ENCODE measurements around the gene SERPINA4. TPM values are rescaled to one million over a fixed set of nuclear protein-coding genes. Genes with fewer than 3 reads are reported as not detected.

Gene SERPINA4, protein sequence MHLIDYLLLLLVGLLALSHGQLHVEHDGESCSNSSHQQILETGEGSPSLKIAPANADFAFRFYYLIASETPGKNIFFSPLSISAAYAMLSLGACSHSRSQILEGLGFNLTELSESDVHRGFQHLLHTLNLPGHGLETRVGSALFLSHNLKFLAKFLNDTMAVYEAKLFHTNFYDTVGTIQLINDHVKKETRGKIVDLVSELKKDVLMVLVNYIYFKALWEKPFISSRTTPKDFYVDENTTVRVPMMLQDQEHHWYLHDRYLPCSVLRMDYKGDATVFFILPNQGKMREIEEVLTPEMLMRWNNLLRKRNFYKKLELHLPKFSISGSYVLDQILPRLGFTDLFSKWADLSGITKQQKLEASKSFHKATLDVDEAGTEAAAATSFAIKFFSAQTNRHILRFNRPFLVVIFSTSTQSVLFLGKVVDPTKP
- total RNA-seq, result not detected in 2 replicates

DNA sequence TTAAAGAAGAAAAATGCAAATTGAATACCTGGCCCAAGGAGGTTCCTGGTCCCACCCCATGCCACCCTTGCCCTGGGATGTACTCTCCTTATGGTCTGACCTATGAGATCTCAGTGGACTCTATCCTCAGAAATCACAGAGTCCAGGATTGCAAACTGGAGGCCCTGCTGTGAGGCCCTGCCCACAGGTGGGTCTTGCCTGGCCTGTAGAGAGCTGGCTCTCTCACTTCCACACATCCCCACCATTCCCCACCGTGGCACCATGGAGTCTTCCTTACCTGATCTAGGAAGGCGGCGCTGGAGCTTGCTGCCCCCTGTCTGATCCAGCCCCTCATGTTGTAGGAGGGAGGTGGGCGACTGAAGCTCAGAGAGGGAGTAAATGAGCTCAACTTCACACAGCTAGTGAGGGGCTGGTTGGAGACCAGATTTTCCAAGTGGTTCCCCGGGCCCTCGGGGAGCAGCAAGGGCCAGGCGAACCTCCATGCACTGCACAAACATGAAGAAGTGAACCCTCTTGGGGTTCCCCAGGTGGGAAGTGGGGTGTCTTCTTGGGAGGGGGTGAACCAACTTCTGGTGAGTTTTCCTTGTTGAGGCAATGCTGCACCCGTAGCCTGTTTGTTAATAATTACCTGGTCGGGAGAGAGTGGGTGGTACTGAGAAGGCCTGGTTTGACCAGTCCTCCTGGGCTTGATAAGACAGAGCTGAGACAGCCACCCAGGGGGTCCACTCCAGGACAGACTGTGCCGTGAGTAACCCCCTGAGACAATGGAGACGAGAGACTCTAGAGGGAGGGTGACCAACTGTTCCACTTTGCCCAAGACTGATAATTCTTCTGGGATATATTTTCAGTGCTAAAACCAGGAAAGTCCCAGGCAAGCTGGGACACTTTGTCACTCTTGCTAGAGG, at the start of gene SERPINA4:
TSS of gene SERPINA4 (plus strand) at position 692 of the 905 bp plus-strand sequence. CDS start 2,041 bp downstream, outside the sequence.
- no peaks in the 10 kb centered on the region for H3K27me3 ChIP-seq (ENCODE audit: control insufficient read depth, insufficient read depth, low read length)

DNA sequence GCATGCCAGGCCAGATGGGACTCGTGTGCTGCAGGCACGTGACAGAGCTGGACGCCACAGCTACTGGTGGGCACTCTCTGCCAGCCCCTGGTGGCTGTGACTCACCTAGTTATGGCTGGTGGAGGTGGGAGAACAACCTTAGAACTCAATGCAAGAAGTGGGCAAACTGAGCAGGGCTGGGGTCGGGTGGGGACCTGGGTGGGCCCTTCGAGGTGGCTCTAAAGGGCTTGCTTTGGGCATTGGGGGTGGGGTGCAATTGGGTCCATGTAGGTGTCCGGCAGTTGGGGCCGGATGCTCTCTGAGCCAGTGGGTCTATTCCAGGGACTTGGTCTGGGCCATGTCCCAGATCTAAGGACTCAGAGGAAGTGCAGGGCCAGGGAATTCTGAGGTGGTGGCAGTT, 46.9 kb upstream of the SERPINA4 start:
- Histone ChIP-seq H3K27me3 (ENCODE audit: control insufficient read depth, insufficient read depth, low read length) (peaks cover 2% of the 10 kb centered on the region), H3K36me3 (ENCODE audit: control insufficient read depth, insufficient read depth, low read length) (no peaks in the 10 kb centered on the region), H3K4me3 (ENCODE audit: low read depth, low read length) (no peak overlapping the region)
- TF ChIP-seq, protein P1, sequence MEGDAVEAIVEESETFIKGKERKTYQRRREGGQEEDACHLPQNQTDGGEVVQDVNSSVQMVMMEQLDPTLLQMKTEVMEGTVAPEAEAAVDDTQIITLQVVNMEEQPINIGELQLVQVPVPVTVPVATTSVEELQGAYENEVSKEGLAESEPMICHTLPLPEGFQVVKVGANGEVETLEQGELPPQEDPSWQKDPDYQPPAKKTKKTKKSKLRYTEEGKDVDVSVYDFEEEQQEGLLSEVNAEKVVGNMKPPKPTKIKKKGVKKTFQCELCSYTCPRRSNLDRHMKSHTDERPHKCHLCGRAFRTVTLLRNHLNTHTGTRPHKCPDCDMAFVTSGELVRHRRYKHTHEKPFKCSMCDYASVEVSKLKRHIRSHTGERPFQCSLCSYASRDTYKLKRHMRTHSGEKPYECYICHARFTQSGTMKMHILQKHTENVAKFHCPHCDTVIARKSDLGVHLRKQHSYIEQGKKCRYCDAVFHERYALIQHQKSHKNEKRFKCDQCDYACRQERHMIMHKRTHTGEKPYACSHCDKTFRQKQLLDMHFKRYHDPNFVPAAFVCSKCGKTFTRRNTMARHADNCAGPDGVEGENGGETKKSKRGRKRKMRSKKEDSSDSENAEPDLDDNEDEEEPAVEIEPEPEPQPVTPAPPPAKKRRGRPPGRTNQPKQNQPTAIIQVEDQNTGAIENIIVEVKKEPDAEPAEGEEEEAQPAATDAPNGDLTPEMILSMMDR (IDR thresholded peaks at IDR 0.05; ENCODE audit: insufficient read depth, low read length, poor library complexity, severe bottlenecking), result no peak
- DNase-seq (ENCODE audit: low read depth), result no peak

More for the DNA sequence above, at the start of gene SERPINA4:
- H3K36me3 ChIP-seq (ENCODE audit: control insufficient read depth, insufficient read depth, low read length), result no peaks in the 10 kb centered on the region
- TF ChIP-seq, protein P1 (IDR thresholded peaks at IDR 0.05; ENCODE audit: insufficient read depth, low read length, poor library complexity, severe bottlenecking), result no peak
- H3K4me3 ChIP-seq (ENCODE audit: low read depth, low read length), result no peak within 1 kb of the TSS
- DNase-seq (ENCODE audit: low read depth), result no peak

DNA sequence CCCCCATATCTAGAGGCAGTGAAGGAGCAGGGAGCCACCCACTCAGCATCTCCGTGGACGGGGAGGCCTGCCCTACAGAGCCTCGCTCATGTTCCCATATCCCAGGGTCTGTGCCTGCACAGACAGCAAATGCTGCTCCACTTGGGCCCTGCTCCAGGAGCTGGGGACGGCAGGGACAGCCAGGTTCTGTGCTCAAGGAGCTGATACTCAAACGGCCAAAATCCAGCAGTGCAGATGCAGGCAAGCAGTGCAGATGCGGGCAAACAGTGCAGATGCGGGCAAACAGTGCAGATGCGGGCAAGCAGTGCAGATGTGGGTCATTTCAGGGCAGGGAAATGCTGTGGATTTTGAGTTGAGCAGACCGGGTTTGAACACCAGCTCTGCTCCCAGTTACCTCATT, 45.8 kb upstream of the SERPINA4 start:
- Histone ChIP-seq H3K36me3 (ENCODE audit: control insufficient read depth, insufficient read depth, low read length) (no peaks in the 10 kb centered on the region), H3K4me3 (ENCODE audit: low read depth, low read length) (no peak overlapping the region), H3K27me3 (ENCODE audit: control insufficient read depth, insufficient read depth, low read length) (peaks cover 2% of the 10 kb centered on the region)
- TF ChIP-seq, protein P1 (IDR thresholded peaks at IDR 0.05; ENCODE audit: insufficient read depth, low read length, poor library complexity, severe bottlenecking), result no peak
- no peak for DNase-seq (ENCODE audit: low read depth)

DNA sequence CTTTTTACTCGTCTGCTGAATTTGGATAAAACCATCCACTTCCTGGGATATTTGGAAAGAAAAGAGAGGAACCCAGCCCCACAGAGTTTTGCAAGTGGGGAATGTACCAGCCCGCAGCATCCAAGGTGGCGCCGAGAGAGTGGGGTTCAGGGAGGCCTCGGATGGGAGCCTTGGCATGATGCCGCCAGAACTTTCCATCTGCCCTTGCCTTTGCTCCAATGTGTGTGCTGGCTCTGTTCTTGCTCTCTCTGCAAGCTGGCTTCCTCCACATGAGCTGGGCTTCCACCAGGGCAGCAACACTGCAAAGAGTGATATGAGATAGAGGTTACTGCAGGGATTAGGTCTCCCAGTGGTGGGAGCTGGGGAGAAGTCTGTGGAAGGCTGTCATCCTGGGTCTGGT, 45.4 kb upstream of the SERPINA4 start:
- Histone ChIP-seq H3K27me3 (ENCODE audit: control insufficient read depth, insufficient read depth, low read length) (peaks cover 2% of the 10 kb centered on the region), H3K36me3 (ENCODE audit: control insufficient read depth, insufficient read depth, low read length) (no peaks in the 10 kb centered on the region), H3K4me3 (ENCODE audit: low read depth, low read length) (no peak overlapping the region)
- no peak for DNase-seq (ENCODE audit: low read depth)
- TF ChIP-seq, protein P1 (IDR thresholded peaks at IDR 0.05; ENCODE audit: insufficient read depth, low read length, poor library complexity, severe bottlenecking), result no peak

DNA sequence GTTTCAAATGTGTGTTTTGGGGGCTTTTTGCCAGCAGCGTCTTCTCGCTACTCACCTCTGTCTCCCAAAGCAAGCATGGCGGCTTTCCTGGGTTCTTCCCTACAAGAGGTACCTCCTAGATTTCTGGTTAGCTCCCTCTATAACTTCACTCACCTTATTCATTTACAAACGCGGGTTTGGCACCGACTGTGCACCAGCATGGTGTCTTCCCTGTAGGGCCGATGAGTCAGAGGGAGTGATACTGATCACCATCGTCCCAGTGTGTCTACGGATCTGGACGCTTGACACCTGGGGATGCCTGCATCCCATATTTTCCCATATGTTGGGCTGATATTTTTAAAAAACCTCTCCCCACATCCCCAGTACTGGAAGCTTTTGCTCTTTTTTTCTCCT, 44.0 kb upstream of the SERPINA4 start:
- TF ChIP-seq, protein P1 (IDR thresholded peaks at IDR 0.05; ENCODE audit: insufficient read depth, low read length, poor library complexity, severe bottlenecking), result no peak
- H3K36me3 ChIP-seq (ENCODE audit: control insufficient read depth, insufficient read depth, low read length), result no peaks in the 10 kb centered on the region
- peaks cover 2% of the 10 kb centered on the region for H3K27me3 ChIP-seq (ENCODE audit: control insufficient read depth, insufficient read depth, low read length)
- H3K4me3 ChIP-seq (ENCODE audit: low read depth, low read length), result no peak overlapping the region
- DNase-seq (ENCODE audit: low read depth), result no peak

Data from kidney epithelial cell (primary cell).